ENCODE data around the gene KANSL1. TPM values are rescaled to one million over a fixed set of nuclear protein-coding genes. Genes with fewer than 3 reads are reported as not detected.
"Not testable (repeated sequence)": the region's sequence is repeated elsewhere in the genome, so short reads cannot be mapped to it uniquely, and the experiment has no call there.

The KANSL1 gene
- total RNA-seq, 1 donor from 2014 or later: 122 TPM

- TF ChIP-seq, protein P1, sequence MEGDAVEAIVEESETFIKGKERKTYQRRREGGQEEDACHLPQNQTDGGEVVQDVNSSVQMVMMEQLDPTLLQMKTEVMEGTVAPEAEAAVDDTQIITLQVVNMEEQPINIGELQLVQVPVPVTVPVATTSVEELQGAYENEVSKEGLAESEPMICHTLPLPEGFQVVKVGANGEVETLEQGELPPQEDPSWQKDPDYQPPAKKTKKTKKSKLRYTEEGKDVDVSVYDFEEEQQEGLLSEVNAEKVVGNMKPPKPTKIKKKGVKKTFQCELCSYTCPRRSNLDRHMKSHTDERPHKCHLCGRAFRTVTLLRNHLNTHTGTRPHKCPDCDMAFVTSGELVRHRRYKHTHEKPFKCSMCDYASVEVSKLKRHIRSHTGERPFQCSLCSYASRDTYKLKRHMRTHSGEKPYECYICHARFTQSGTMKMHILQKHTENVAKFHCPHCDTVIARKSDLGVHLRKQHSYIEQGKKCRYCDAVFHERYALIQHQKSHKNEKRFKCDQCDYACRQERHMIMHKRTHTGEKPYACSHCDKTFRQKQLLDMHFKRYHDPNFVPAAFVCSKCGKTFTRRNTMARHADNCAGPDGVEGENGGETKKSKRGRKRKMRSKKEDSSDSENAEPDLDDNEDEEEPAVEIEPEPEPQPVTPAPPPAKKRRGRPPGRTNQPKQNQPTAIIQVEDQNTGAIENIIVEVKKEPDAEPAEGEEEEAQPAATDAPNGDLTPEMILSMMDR (IDR thresholded peaks at IDR 0.05): no peak
- no peak for TF ChIP-seq POLR2A (IDR thresholded peaks at IDR 0.05)
- TF ChIP-seq POLR2AphosphoS5 (IDR thresholded peaks at IDR 0.05; ENCODE audit: insufficient read depth in 1 of 2, low read depth in 1 of 2): no peak
Observed at GRCh38 chr17:46089389-46089965, 103.8 kb downstream of the KANSL1 start.

GRCh38 chr17:46088595-46088994 lies 104.6 kb downstream of the KANSL1 start:
- H3K27me3 ChIP-seq: no peaks in the 10 kb centered on the region
- no peak overlapping the region for H3K4me3 ChIP-seq
- peaks cover 0 to 5% of the 10 kb centered on the region in 2 donors for H3K36me3 ChIP-seq
- TF ChIP-seq POLR2A (IDR thresholded peaks at IDR 0.05): no peak
- TF ChIP-seq, protein P1 (IDR thresholded peaks at IDR 0.05): no peak
- no peak for TF ChIP-seq POLR2AphosphoS5 (IDR thresholded peaks at IDR 0.05; ENCODE audit: insufficient read depth in 1 of 2, low read depth in 1 of 2)
- no peak overlapping the region for H3K27ac ChIP-seq
- DNase-seq (ENCODE audit: extremely low spot score in 2 of 2): no peak
- no peaks in the 10 kb centered on the region for H3K9me3 ChIP-seq
- H3K4me1 ChIP-seq: peaks cover 19% of the 10 kb centered on the region
- intact Hi-C loops (cut with DNase I): no loop called here

More at GRCh38 chr17:46089389-46089965, 103.8 kb downstream of the KANSL1 start:
- Histone ChIP-seq H3K9me3 (no peaks in the 10 kb centered on the region), H3K27ac (no peak overlapping the region), H3K36me3 (peaks cover 2 to 5% of the 10 kb centered on the region in 2 donors), H3K4me3 (no peak overlapping the region), H3K4me1 (peaks cover 19% of the 10 kb centered on the region), H3K27me3 (no peaks in the 10 kb centered on the region)
- intact Hi-C loops (cut with DNase I): no loop called here
- no peak for DNase-seq (ENCODE audit: extremely low spot score in 2 of 2)

- H3K4me1 ChIP-seq: peaks cover 11% of the 10 kb centered on the region
- not testable (repeated sequence) for H3K9me3 ChIP-seq
Observed at GRCh38 chr17:46087871-46088270, 105.4 kb downstream of the KANSL1 start.

DNA sequence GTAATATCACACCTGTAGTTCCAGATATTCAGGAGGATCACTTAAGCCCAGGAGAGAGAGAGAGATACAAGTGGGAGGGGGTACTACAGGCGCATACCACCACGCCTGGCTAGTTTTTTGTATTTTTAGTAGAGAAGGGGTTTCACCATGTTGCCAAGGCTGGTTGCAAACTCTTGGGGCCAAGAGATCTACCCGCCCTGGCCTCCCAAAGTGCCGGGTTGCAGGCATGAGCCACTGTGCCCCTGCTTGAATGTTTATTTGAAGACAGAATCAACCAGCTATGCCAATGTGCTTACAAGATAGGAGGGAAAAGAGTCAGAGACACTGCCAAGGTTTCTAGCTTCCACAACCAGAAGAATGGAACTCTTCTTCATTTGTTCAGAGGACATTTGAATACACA lies 106.4 kb downstream of the KANSL1 start:
- no peak for TF ChIP-seq POLR2AphosphoS5 (IDR thresholded peaks at IDR 0.05; ENCODE audit: insufficient read depth in 1 of 2, low read depth in 1 of 2)
- TF ChIP-seq, protein P1 (IDR thresholded peaks at IDR 0.05): no peak
- no peak for TF ChIP-seq POLR2A (IDR thresholded peaks at IDR 0.05)
- H3K9me3 ChIP-seq: no peaks in the 10 kb centered on the region
- intact Hi-C loops (cut with DNase I): no loop called here
- H3K27ac ChIP-seq: no peak overlapping the region
- peaks cover 18% of the 10 kb centered on the region for H3K4me1 ChIP-seq
- no peak overlapping the region for H3K4me3 ChIP-seq
- peaks cover 0 to 5% of the 10 kb centered on the region in 2 donors for H3K36me3 ChIP-seq
- H3K27me3 ChIP-seq: no peaks in the 10 kb centered on the region
- no peak for DNase-seq (ENCODE audit: extremely low spot score in 2 of 2)

More at GRCh38 chr17:46087871-46088270, 105.4 kb downstream of the KANSL1 start:
- H3K27me3 ChIP-seq; H3K36me3 ChIP-seq; H3K27ac ChIP-seq; DNase-seq (ENCODE audit: extremely low spot score in 2 of 2); H3K4me3 ChIP-seq; intact Hi-C loops (cut with DNase I): not testable (repeated sequence)

DNA sequence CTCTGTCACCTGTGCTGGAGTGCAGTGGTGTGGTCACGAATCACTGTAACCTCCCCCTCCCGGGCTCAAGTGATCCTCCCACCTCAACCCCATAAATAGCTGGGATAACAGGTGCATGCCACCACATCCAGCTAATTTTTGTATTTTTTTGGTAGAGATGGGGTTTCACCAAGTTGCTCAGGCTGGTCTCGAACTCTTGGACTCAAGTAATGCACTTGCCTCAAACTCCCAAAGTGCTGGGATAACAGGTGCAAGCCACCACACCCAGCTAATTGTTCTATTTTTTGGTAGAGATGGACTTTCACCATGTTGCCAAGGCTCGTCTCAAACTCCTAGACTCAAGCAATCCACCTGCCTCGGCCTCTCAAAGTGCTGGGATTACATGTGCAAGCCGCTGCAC lies 107.7 kb downstream of the KANSL1 start:
- peaks cover 24% of the 10 kb centered on the region for H3K4me1 ChIP-seq

More for the DNA sequence above, 107.7 kb downstream of the KANSL1 start:
- no peak for DNase-seq (ENCODE audit: extremely low spot score in 2 of 2)
- no peaks in the 10 kb centered on the region for H3K9me3 ChIP-seq
- no peak overlapping the region for H3K27ac ChIP-seq
- peaks cover 0 to 5% of the 10 kb centered on the region in 2 donors for H3K36me3 ChIP-seq
- intact Hi-C loops (cut with DNase I): no loop called here
- H3K27me3 ChIP-seq: no peaks in the 10 kb centered on the region
- H3K4me3 ChIP-seq: no peak overlapping the region
- TF ChIP-seq, protein P1 (IDR thresholded peaks at IDR 0.05): no peak
- TF ChIP-seq POLR2A (IDR thresholded peaks at IDR 0.05) (no peak), POLR2AphosphoS5 (IDR thresholded peaks at IDR 0.05; ENCODE audit: insufficient read depth in 1 of 2, low read depth in 1 of 2) (no peak)

Data from vagina (tissue), 2 donors.